Panc1 (cell line): Measurements from ENCODE around the gene KRT6A.

ENCODE experiments used
- CTCF ChIP-seq: fragments of 450-650 bp; IDR thresholded peaks from 2 replicates; pipeline ENCODE4 v1.5.1; 2017; ENCODE audit warnings: mild to moderate bottlenecking
- POLR2AphosphoS5 ChIP-seq: IDR thresholded peaks from 2 replicates; pipeline ENCODE4 v1.6.1; 2012; ENCODE audit warnings: mild to moderate bottlenecking, low read depth, low read length, moderate library complexity
- REST ChIP-seq, 2 experiments: IDR thresholded peaks; 2 replicates each; pipeline ENCODE4 v1.6.1; 2011 to 2012; ENCODE audit warnings: low read depth in 2 of 2, control low read depth in 1 of 2, low read length in 1 of 2, mild to moderate bottlenecking in 1 of 2, moderate library complexity in 1 of 2; ENCODE audit not compliant: insufficient read depth in 1 of 2
- SIN3A ChIP-seq: IDR thresholded peaks from 2 replicates; pipeline ENCODE4 v1.6.1; 2012; ENCODE audit warnings: low read depth, mild to moderate bottlenecking, low read length, moderate library complexity, borderline replicate concordance; ENCODE audit not compliant: insufficient read depth

GRCh38 chr12:52529846-52530245, 36.8 kb upstream of the KRT6A start:
- TF ChIP-seq CTCF (no peak), POLR2AphosphoS5 (no peak), REST (IDR thresholded peaks at IDR 0.05; ENCODE audit: insufficient read depth in 1 of 2, low read depth in 2 of 2, low read length in 1 of 2) (no peak), SIN3A (no peak)
